Astrocyte (in vitro differentiated cells and primary cell): ENCODE measurements around the gene HMCES.

Experiments used
- EZH2 ChIP-seq: IDR thresholded peaks from 2 replicates; pipeline ENCODE4 v1.6.1; 2012; ENCODE audit warnings: mild to moderate bottlenecking, low read length, inconsistent platforms; ENCODE audit not compliant: insufficient read depth
- TF ChIP-seq, protein P1 (sequence below): IDR thresholded peaks from 2 replicates; pipeline ENCODE4 v1.5.1; 2011; ENCODE audit warnings: low read depth, mild to moderate bottlenecking, inconsistent platforms, low read length, moderate library complexity; ENCODE audit not compliant: insufficient read depth

- TF ChIP-seq, protein P1, sequence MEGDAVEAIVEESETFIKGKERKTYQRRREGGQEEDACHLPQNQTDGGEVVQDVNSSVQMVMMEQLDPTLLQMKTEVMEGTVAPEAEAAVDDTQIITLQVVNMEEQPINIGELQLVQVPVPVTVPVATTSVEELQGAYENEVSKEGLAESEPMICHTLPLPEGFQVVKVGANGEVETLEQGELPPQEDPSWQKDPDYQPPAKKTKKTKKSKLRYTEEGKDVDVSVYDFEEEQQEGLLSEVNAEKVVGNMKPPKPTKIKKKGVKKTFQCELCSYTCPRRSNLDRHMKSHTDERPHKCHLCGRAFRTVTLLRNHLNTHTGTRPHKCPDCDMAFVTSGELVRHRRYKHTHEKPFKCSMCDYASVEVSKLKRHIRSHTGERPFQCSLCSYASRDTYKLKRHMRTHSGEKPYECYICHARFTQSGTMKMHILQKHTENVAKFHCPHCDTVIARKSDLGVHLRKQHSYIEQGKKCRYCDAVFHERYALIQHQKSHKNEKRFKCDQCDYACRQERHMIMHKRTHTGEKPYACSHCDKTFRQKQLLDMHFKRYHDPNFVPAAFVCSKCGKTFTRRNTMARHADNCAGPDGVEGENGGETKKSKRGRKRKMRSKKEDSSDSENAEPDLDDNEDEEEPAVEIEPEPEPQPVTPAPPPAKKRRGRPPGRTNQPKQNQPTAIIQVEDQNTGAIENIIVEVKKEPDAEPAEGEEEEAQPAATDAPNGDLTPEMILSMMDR = no peak
- TF ChIP-seq EZH2 = no peak
Observed at GRCh38 chr3:129261894-129262293, 16.8 kb upstream of the HMCES start.
